LNCaP clone FGC (cell line): ENCODE results near the gene AOPEP.

Source experiments
- DNase-seq: peaks from one replicate; pipeline ENCODE4 v3.0.0-alpha.2; 2011; ENCODE audit warnings: low read depth
- H3K4me3 ChIP-seq: 2 replicates; pipeline ENCODE4 v1.5.1; 2011; ENCODE audit warnings: mild to moderate bottlenecking, low read depth, low read length, control low read depth
- CTCF ChIP-seq: IDR thresholded peaks from 2 replicates; pipeline ENCODE4 v1.5.1; 2012; ENCODE audit warnings: mild to moderate bottlenecking; ENCODE audit not compliant: control insufficient read depth, insufficient read depth; ENCODE audit errors: extremely low read depth

The AOPEP gene

GRCh38 chr9:94901019-94901363, 174.5 kb downstream of the AOPEP start:
- no peak for DNase-seq
- no peak overlapping the region for H3K4me3 ChIP-seq
- no peak for TF ChIP-seq CTCF

GRCh38 chr9:94903961-94904421, 177.5 kb downstream of the AOPEP start:
- no peak for DNase-seq
- TF ChIP-seq CTCF, result no peak
- no peak overlapping the region for H3K4me3 ChIP-seq

- no peak for TF ChIP-seq CTCF
- no peak overlapping the region for H3K4me3 ChIP-seq
- no peak for DNase-seq
Measured at GRCh38 chr9:94904806-94905205, 178.3 kb downstream of the AOPEP start.

- no peak for DNase-seq
- TF ChIP-seq CTCF, result no peak
- H3K4me3 ChIP-seq, result no peak overlapping the region
Measured at GRCh38 chr9:94905606-94906005, 179.1 kb downstream of the AOPEP start.

- TF ChIP-seq CTCF, result no peak
- no peak for DNase-seq
- no peak overlapping the region for H3K4me3 ChIP-seq
Measured at GRCh38 chr9:94906181-94906580, 179.7 kb downstream of the AOPEP start.

- no peak for TF ChIP-seq CTCF
- no peak for DNase-seq
- H3K4me3 ChIP-seq, result no peak overlapping the region
Measured at GRCh38 chr9:94906713-94907112, 180.2 kb downstream of the AOPEP start.

GRCh38 chr9:94907264-94907936, 180.9 kb downstream of the AOPEP start:
- H3K4me3 ChIP-seq, result no peak overlapping the region
- DNase-seq, result no peak
- TF ChIP-seq CTCF, result no peak
